CD4-positive, alpha-beta T cell treated with Interferon gamma for 1 hour (primary cell): Measurements from ENCODE around the gene SH3BGRL2.
A peak's percentile ranks its signal among the peaks of the same experiment; 100 is the strongest.
"Not testable (repeated sequence)": the region's sequence is repeated elsewhere in the genome, so short reads cannot be mapped to it uniquely, and the experiment has no call there.

Source experiments
- DNase-seq: peaks from one replicate; pipeline ENCODE4 v3.0.0-alpha.2; 2020

The SH3BGRL2 gene

GRCh38 chr6:79614326-79615305, 16.5 kb upstream of the SH3BGRL2 start:
- DNase-seq = no peak

GRCh38 chr6:79617518-79617941, 13.6 kb upstream of the SH3BGRL2 start:
- DNase-seq = no peak

DNA sequence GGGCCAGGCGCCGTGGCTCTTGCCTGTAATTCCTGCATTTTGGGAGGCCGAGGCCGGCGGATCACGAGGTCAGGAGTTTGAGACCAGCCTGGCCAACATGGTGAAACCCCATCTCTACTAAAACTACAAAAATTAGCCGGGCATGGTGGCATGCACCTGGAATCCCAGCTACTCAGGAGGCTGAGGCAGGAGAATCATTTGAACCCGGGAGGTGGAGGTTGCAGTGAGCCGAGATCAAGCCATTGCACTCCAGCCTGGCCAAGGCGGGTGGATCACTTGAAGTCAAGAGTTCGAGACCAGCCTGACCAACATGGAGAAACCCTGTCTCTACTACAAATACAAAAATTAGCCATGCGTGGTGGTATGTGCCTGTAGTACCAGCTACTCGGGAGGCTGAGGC, 12.7 kb upstream of the SH3BGRL2 start:
- DNase-seq = not testable (repeated sequence)

GRCh38 chr6:79621579-79621978, 9.6 kb upstream of the SH3BGRL2 start:
- DNase-seq = no peak

GRCh38 chr6:79622364-79622763, 8.8 kb upstream of the SH3BGRL2 start:
- DNase-seq = no peak

DNA sequence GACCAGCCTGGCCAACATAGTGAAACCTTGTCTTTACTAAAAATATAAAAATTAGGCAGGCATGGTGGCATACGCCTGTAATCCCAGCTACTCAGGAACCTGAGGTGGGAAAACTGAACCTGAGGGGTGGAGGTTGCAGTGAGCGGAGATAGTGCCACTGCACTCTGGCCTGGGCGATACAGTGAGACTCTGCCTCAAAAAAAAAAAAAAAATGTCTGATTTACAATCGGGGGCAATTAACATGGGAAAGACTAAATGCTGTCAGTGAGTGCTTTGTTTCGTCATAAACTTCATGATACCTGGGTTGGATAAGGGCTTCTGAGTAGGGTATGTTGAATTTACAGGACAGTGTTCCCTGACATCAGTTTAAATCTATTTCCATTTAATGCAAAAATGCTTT, 8.0 kb upstream of the SH3BGRL2 start:
- DNase-seq = no peak

DNA sequence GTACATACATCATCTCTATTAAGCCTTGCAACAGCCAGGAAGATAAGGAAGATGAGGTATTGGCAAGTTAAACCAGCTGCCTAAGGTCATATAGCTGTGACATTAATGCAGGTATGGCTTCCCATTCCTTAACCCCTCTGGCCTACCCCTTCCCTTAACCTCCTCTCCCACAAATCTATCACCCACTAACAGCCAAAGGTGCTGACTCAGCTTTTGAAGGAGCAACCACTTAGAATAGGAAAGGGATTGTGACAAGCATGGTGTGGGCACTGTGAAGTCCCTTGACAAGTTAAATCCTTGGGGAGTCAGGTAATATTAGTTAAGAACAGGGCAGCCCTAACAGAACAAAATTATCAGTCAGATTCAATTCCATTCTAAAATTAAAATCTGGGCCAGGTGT, 5.4 kb upstream of the SH3BGRL2 start:
- DNase-seq = no peak

DNA sequence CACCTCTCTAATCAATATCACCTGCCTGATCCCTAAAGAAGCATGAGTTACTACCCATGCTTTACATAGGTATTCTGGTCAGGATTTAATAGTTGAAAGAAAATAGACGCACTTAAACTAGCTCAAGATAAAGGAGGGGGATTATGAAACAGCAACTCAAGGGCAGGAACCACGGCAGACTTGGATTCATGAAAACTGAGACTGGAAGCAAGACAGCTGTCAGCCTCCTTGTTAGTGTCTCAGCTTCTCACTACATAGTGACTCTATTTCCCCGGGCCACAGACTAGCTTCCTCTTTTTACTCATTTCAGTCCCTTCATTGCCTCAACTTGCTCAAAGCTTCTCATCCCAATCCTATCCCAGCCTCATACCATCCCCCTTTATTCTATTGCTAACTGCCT, 4.3 kb upstream of the SH3BGRL2 start:
- no peak for DNase-seq

- no peak for DNase-seq
Observed at GRCh38 chr6:79627422-79627821, 3.7 kb upstream of the SH3BGRL2 start.

DNA sequence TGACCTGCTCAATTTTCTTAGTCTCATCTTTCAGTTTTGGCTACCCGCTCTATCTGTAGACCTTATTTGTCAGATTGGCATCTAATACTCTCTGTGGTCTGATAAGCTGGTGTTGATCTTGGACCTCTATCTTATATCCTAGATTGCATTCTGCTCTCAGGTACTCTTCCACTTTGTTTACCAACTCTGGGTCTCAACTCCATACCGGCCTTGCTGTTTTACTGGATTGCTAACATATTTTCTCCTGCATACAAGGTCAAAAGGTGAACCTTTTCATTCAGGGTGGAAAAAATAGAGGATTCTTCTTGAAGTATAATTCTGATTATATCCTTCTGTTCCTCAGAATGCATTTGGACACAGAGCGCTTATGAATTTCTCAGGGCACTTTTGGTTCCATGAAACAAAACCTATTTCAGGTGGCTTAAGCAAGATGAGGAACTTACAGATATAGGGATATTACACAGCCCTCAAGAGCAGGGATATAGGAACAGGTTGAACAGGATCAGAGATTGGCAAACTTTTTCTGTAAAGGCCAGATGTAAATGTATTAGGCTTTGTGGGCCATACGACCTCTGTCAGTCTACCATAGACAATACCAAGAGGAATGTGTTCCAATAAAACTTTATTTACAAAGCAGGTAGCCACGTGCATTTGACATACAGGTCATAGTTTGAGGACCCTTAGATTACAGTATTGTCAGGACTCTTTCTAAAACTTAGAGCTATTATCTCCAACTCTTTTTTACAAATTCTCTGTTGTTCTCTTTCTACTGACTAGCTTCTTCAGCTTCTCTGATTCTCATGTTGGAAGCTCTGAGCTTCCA, 2.5 kb upstream of the SH3BGRL2 start:
- no peak for DNase-seq

- DNase-seq = no peak
Observed at GRCh38 chr6:79630380-79630882, 698 bp upstream of the SH3BGRL2 start.

GRCh38 chr6:79631693-79632172, 604 bp downstream of the SH3BGRL2 start:
- DNase-seq = no peak

- no peak for DNase-seq
Observed at GRCh38 chr6:79632580-79632979, 1.5 kb downstream of the SH3BGRL2 start.

DNA sequence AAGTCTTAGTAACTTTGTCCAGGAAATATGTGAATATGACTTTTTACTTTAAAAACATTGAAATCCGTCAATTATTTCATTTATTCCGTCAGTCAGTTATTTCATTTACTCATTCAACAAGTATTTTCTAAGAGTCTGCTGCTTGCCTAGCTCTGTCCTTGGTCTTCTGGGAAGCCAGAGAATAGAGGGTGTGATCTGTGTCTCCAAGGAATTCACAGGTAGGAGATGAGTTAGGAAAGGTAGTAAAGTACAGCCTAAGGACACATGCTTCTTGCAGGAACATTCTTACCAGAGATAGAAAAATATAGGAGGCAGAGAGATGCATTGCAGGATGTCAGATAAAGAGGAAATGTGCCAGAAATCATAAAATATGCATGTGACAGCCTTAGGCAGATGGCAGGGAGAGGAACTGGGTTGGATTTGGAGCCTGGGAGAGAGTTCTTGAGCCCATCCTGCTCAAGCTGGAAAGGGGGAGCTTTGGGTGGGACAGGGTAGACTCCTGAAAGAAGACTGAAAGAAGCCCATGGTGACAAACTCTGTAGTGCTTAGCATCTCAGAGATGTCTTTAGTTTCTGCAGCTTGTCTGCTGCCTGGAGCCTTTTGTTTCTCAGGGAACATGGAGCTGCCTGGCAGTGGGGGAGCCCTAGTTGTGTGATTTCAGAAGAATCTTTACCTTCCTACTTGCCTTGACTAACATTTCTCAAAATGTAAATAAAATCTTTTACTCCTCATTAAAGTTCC, 3.5 kb downstream of the SH3BGRL2 start:
- no peak for DNase-seq

DNA sequence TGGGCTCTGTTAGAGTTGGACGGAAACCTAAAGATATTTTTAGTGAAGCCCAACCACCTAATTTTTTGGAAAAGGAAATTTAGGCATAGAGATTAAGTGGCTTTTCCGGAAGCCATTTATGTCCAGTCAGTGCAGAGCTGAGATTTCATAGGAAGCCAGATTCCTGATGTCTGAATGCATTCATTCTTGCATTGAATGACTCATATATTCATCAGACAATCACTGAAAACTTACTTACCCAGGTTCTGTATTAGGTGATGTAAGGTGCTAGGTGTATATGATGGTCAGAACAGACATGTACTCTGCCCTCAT, 4.1 kb downstream of the SH3BGRL2 start:
- no peak for DNase-seq

DNA sequence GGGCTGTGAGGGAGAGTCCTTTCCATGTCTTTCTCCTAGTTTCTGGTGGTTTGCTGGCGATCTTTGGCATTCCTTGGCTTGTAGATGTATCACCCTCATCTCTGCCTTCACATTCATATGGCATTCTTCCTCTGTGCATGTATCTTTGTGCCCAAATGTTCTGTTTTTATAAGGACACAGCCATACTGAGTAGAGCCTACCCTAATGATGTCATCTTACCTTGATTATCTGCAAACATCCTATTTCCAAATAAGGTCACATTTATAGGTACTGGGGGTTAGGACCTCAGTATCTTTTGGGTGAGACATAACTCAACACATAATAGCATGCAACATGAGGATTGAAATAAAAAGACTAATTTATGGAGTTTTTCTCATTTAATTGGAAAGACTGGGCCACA, 5.5 kb downstream of the SH3BGRL2 start:
- no peak for DNase-seq

- no peak for DNase-seq
Observed at GRCh38 chr6:79640146-79641111, 9.3 kb downstream of the SH3BGRL2 start.

DNA sequence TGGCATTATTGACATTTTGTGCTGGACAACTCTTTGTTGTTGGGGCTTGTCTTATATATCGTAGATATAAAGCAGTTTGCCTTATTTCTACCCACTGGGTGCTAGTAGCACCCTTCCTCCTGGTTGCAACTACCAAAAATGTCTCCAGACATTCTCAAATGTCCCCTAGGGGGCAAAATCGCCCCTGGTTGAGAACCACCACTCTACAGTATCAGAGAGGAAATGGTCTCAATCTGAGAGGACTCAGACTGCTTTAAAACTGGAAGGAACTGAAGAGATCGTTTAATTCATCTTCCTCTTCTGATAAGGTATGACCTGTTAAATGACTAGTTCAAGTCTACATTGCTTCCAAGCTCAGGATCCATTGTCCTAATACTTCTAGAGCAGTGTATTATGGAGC, 14.9 kb downstream of the SH3BGRL2 start:
- peak; percentile 5 for DNase-seq

- DNase-seq = no peak
Observed at GRCh38 chr6:79646561-79646960, 15.4 kb downstream of the SH3BGRL2 start.

DNA sequence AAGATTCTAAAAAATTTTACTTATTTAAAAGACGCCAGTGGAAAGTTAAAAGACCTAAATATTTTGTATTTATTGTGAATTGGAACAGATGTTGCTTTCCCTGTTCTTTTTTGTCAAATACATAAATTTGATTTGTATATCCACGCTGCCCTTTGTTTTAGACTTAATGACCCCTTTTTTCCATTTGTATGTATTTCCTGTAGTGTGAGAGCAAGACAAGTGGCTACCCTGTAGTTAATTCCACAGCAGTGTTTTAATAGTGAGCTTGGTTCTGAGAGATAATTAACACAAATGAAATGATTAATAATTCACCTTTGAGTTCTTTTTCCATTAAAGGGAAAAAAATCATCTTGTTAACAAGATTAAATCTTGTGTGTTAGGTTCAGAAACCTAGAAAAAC, 16.6 kb downstream of the SH3BGRL2 start:
- DNase-seq = no peak

- no peak for DNase-seq
Observed at GRCh38 chr6:79648328-79648727, 17.2 kb downstream of the SH3BGRL2 start.

DNA sequence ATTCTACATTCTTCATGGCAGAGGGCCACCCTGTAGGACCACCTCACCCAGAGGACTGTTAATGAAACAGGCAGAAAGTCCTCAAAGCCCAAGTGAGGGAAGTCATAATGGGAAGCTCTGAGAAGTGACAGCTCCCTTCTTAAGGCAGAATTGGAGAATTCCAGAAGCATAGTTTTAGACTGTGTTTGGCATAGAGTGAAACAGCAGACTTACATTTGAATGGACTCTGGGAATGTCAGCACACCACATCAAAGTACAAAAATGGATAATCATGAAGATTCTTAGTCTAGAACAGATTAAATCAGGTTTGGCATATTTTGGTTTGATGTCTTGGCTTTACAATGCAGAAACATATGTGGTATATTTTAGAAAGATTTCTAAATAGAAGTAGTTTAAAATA, 17.9 kb downstream of the SH3BGRL2 start:
- DNase-seq = no peak
